ENCODE measurements around the gene PRH1. TPM values are rescaled to one million over a fixed set of nuclear protein-coding genes. Genes with fewer than 3 reads are reported as not detected.

PRH1 gene
- 1.5 and 13.1 TPM in 2 replicates for total RNA-seq (2014; rRNA removed; shearing (Covaris generic); ENCODE audit: low replicate concordance)

DNA sequence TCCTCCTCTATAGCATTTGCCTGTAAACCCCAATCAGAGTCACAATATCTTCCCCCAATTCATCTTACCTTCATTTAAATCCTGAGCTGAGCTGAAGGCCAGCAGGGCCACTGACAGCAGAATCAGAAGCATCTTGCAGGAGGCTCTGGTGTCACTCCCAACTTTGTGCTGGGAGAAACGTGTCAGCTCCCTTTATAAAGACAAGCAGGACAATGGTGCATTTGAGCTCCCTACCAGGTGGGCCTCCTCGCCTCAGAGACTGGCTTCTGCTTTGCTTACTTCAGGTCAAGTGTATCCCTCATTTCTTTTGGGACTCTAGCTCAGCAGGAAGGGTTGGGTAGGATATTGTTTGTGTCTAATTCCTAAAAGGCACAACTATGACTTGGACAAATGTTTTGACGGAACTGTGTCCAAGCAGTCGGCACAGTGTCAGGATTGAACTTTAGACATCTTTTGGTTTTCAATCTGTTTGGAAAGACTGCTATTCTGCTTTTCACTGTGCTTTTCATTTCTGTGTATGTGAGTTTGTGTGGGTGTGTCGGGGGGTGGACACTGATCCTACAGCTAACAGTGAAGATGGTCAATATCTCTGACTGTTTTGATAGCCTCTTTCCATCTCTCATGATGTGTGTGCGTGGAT lies at the start of gene PRH1:
Gene PRH1 (minus strand): TSS at position 170 of the 640 bp plus-strand sequence. CDS start 38 bp downstream, at position 132.
- Histone ChIP-seq H3K4me3 (no peak within 1 kb of the TSS), H3K36me3 (no peaks in the 10 kb centered on the region), H3K9me3 (no peaks in the 10 kb centered on the region), H3K27me3 (no peaks in the 10 kb centered on the region)
- DNase-seq = no peak

GRCh38 chr12:10928746-10929286 lies 44.8 kb upstream of the PRH1 start, which contains the start of gene PRH2:
TSS of gene PRH2 (plus strand) at chr12:10929236. CDS start at chr12:10929274, 38 bp downstream.
- no peak within 1 kb of the TSS for H3K4me3 ChIP-seq
- no peak for DNase-seq
- no peaks in the 10 kb centered on the region for H3K27me3 ChIP-seq
- H3K36me3 ChIP-seq = no peaks in the 10 kb centered on the region
- H3K9me3 ChIP-seq = no peaks in the 10 kb centered on the region

DNA sequence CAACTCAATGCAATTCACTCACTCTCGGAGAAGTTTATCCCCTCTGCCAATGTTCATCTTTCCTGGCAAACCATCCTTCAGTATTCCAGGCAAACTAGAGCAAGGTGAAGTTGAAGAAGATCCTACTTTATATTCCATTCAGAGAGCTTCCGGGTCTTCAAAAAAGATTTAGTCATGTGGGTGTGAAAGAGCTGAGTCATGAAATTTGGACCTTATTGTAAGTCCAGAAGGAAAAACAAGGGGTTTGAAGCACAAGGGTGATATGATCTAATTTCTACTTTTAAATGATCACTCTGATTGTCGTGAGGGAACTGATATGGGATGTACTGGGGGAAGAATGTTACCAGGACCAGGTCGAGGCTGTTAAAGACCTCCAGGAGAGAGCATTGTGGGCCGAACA lies 42.2 kb upstream of the PRH1 start:
- Histone ChIP-seq H3K4me3 (no peak overlapping the region), H3K9me3 (no peaks in the 10 kb centered on the region), H3K27me3 (no peaks in the 10 kb centered on the region), H3K36me3 (no peaks in the 10 kb centered on the region)
- DNase-seq = no peak

GRCh38 chr12:10919809-10920208 lies 35.8 kb upstream of the PRH1 start:
- Histone ChIP-seq H3K4me3 (no peak overlapping the region), H3K9me3 (no peaks in the 10 kb centered on the region), H3K27me3 (no peaks in the 10 kb centered on the region), H3K36me3 (no peaks in the 10 kb centered on the region)
- no peak for DNase-seq

- H3K36me3 ChIP-seq = no peaks in the 10 kb centered on the region
- DNase-seq = no peak
These were observed 26.3 kb upstream of the PRH1 start for GRCh38 chr12:10910380-10910779.

GRCh38 chr12:10909462-10909861 lies 25.4 kb upstream of the PRH1 start, which contains the start of gene TAS2R13:
TSS of gene TAS2R13 (minus strand) at chr12:10909562. CDS start at chr12:10909298, 264 bp downstream.
- H3K36me3 ChIP-seq = no peaks in the 10 kb centered on the region
- H3K9me3 ChIP-seq = peaks cover 6% of the 10 kb centered on the region
- H3K4me3 ChIP-seq = no peak within 1 kb of the TSS

More at GRCh38 chr12:10910380-10910779, 26.3 kb upstream of the PRH1 start:
- Histone ChIP-seq H3K27me3 (no peaks in the 10 kb centered on the region), H3K9me3 (0 out of 2 replicates have a peak, but pooled peaks cover 2% of the 10 kb centered on the region), H3K4me3 (no peak overlapping the region)

GRCh38 chr12:10904686-10905085 lies 20.6 kb upstream of the PRH1 start:
- no peak overlapping the region for H3K4me3 ChIP-seq
- peaks cover 10% of the 10 kb centered on the region for H3K9me3 ChIP-seq
- H3K36me3 ChIP-seq = peaks cover 2% of the 10 kb centered on the region; the same call in 1 of the 2 replicates
- no peak for DNase-seq
- no peaks in the 10 kb centered on the region for H3K27me3 ChIP-seq

More at GRCh38 chr12:10909462-10909861, 25.4 kb upstream of the PRH1 start, which contains the start of gene TAS2R13:
- H3K27me3 ChIP-seq = no peaks in the 10 kb centered on the region
- DNase-seq = no peak

DNA sequence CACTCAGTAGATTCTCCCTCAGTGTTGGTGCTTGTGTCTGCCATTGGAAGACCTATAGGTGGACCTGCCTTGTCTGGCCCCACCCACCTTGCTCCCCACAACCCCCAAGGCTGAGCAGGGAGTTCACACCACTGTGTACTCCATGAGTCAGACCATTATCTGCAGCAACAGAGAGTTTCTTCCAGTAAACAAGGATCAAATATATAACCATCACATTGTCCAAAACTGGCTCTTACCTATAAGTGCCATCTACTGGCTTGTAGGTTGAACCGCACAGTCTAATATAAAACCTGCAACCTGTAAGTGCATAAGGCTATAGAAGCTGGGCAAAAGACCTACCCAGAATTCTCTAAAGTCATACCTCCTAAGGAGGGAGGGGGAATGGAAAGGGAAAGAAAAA lies 17.4 kb upstream of the PRH1 start:
- peaks cover 10% of the 10 kb centered on the region for H3K9me3 ChIP-seq
- peaks cover 2% of the 10 kb centered on the region; the same call in 1 of the 2 replicates for H3K36me3 ChIP-seq
- DNase-seq = no peak
- no peak overlapping the region for H3K4me3 ChIP-seq
- H3K27me3 ChIP-seq = no peaks in the 10 kb centered on the region

GRCh38 chr12:10900972-10901371 lies 16.9 kb upstream of the PRH1 start:
- no peaks in the 10 kb centered on the region for H3K27me3 ChIP-seq
- DNase-seq = no peak

DNA sequence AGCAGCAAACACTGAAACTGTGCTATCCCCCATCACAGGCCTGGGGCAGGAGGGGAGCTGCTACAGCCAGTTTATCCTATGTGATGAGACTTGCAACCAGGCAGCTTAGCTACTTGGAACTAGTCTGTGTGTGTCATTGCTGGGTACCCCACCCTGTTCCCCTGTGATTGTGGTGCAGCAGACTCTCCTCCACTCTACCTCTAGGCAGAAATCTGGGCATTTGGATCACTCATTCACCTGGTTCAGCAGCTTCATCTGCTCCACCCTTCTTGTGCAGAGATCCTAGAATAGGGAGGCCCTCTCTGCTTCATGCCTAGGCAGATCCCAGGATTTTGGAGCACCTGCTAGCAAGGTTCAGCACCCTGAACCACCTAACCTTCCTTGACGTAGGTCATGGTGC lies 16.5 kb upstream of the PRH1 start:
- DNase-seq = no peak
- no peaks in the 10 kb centered on the region for H3K27me3 ChIP-seq
- peaks cover 2% of the 10 kb centered on the region; the same call in 1 of the 2 replicates for H3K36me3 ChIP-seq
- peaks cover 8% of the 10 kb centered on the region for H3K9me3 ChIP-seq
- H3K4me3 ChIP-seq = no peak overlapping the region

More at GRCh38 chr12:10900972-10901371, 16.9 kb upstream of the PRH1 start:
- Histone ChIP-seq H3K9me3 (peaks cover 9% of the 10 kb centered on the region), H3K36me3 (peaks cover 2% of the 10 kb centered on the region; the same call in 1 of the 2 replicates), H3K4me3 (no peak overlapping the region)

GRCh38 chr12:10896854-10897253 lies 12.8 kb upstream of the PRH1 start:
- DNase-seq = no peak
- H3K4me3 ChIP-seq = no peak overlapping the region
- no peaks in the 10 kb centered on the region for H3K9me3 ChIP-seq
- H3K36me3 ChIP-seq = no peaks in the 10 kb centered on the region
- H3K27me3 ChIP-seq = no peaks in the 10 kb centered on the region

DNA sequence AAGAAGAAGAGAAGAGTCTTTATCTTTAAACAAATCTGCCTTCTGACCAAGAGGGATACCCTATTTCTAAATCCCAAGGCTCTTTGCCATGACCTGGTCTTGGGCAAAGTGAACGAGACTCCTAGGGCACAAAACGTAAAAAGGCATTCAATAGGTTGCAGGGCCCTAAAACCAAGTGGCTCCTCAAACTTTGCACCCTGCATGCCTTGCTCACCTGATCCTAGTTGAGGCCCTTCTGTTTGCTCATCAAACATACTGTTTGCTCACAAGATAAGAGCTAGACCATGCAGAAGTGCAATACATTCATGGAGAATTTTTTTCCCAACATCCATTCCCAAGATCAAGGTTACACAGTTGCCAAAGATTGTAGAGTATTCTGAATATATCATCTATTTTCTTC lies 7.9 kb upstream of the PRH1 start:
- DNase-seq = no peak
- H3K9me3 ChIP-seq = no peaks in the 10 kb centered on the region
- H3K4me3 ChIP-seq = no peak overlapping the region
- H3K27me3 ChIP-seq = no peaks in the 10 kb centered on the region
- H3K36me3 ChIP-seq = no peaks in the 10 kb centered on the region

GRCh38 chr12:10889226-10889625 lies 5.2 kb upstream of the PRH1 start:
- no peaks in the 10 kb centered on the region for H3K9me3 ChIP-seq
- no peaks in the 10 kb centered on the region for H3K36me3 ChIP-seq
- H3K27me3 ChIP-seq = no peaks in the 10 kb centered on the region
- no peak for DNase-seq
- no peak overlapping the region for H3K4me3 ChIP-seq

DNA sequence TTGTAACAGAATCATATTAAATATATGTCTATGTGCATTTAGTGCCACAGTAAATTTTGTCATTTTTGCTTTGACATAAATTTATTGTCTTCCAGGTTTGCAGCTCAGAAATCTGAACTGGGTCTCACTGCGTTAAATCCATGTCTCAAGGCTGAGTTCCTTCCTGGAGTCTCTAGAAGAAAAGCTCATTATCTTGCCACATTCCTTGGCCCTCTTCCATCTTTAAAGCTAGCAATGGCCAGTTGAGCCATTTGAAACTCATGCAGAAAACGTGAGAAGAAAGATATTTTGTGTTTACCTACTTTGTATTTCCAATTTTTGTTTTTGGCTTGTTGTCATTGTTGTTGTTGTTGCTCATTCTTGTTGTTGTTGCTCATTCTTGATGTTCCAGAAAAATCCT lies 10.7 kb downstream of the PRH1 start:
- Histone ChIP-seq H3K36me3 (no peaks in the 10 kb centered on the region), H3K27me3 (no peaks in the 10 kb centered on the region), H3K9me3 (0 out of 2 replicates have a peak, but pooled peaks cover 4% of the 10 kb centered on the region), H3K4me3 (no peak overlapping the region)
- no peak for DNase-seq

GRCh38 chr12:10867381-10867780 lies 16.7 kb downstream of the PRH1 start:
- Histone ChIP-seq H3K36me3 (no peaks in the 10 kb centered on the region), H3K4me3 (no peak overlapping the region), H3K9me3 (0 out of 2 replicates have a peak, but pooled peaks cover 4% of the 10 kb centered on the region), H3K27me3 (no peaks in the 10 kb centered on the region)
- DNase-seq = no peak

- no peak for DNase-seq
- Histone ChIP-seq H3K36me3 (no peaks in the 10 kb centered on the region), H3K9me3 (no peaks in the 10 kb centered on the region; the same call in 1 of the 2 replicates), H3K27me3 (no peaks in the 10 kb centered on the region), H3K4me3 (no peak overlapping the region)
These were observed 20.4 kb downstream of the PRH1 start for GRCh38 chr12:10863512-10864218.

DNA sequence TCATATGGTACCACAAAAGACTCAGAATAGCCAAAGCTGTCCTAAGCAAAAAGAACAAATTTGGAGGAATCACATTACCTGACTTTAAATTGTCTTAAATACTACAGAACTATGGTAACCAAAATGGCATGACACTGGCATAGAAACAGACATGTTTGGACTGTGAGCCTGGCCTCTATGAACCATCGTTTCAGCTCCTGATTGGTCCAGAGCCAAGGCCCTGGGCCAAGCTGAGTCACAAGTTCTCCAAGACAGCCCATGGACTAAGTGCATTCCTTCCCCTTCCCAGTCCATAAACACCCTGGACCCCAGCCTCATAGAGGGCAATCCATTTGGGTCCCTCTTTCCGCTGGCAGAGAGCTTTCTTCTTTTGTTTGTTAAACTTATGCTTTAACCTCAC lies 22.7 kb downstream of the PRH1 start:
- Histone ChIP-seq H3K9me3 (peaks cover 4% of the 10 kb centered on the region), H3K36me3 (no peaks in the 10 kb centered on the region; the same call in 1 of the 2 replicates), H3K27me3 (no peaks in the 10 kb centered on the region), H3K4me3 (no peak overlapping the region)
- peak; percentile 51 for DNase-seq

Data from MG63 (cell line).